HuH-7.5 (cell line): ENCODE measurements around the gene SLC30A3.

Experiments
- DNase-seq: peaks from one replicate; pipeline ENCODE4 v3.0.0; 2011; ENCODE audit warnings: low spot score

SLC30A3 gene

GRCh38 chr2:27258051-27258450 is 4.8 kb downstream of the SLC30A3 start:
- DNase-seq = no peak

GRCh38 chr2:27256855-27257454 is 5.9 kb downstream of the SLC30A3 start:
- no peak for DNase-seq

GRCh38 chr2:27255660-27256059 is 7.2 kb downstream of the SLC30A3 start:
- no peak for DNase-seq

GRCh38 chr2:27255187-27255586 is 7.7 kb downstream of the SLC30A3 start:
- no peak for DNase-seq

- no peak for DNase-seq
These were observed 11.1 kb downstream of the SLC30A3 start for GRCh38 chr2:27251766-27252165.

- DNase-seq = no peak
These were observed 12.0 kb downstream of the SLC30A3 start for GRCh38 chr2:27250652-27251379.

- DNase-seq = peak; percentile 87
These were observed 12.8 kb downstream of the SLC30A3 start for GRCh38 chr2:27249891-27250651.

GRCh38 chr2:27249159-27249890 is 13.5 kb downstream of the SLC30A3 start:
- DNase-seq = no peak

- no peak for DNase-seq
These were observed 15.0 kb downstream of the SLC30A3 start for GRCh38 chr2:27247893-27248292.

GRCh38 chr2:27245626-27246025 is 17.2 kb downstream of the SLC30A3 start:
- DNase-seq = no peak

- DNase-seq = no peak
These were observed 17.7 kb downstream of the SLC30A3 start for GRCh38 chr2:27245116-27245515.

GRCh38 chr2:27243391-27244130 is 19.3 kb downstream of the SLC30A3 start:
- no peak for DNase-seq

GRCh38 chr2:27242614-27242951 is 20.3 kb downstream of the SLC30A3 start:
- no peak for DNase-seq

GRCh38 chr2:27241761-27242613 is 20.9 kb downstream of the SLC30A3 start:
- DNase-seq = no peak

- DNase-seq = no peak
These were observed 22.4 kb downstream of the SLC30A3 start for GRCh38 chr2:27240406-27240805.

- no peak for DNase-seq
These were observed 23.9 kb downstream of the SLC30A3 start for GRCh38 chr2:27238976-27239375.

GRCh38 chr2:27237341-27237945 is 25.4 kb downstream of the SLC30A3 start:
- no peak for DNase-seq

GRCh38 chr2:27236626-27237025 is 26.2 kb downstream of the SLC30A3 start:
- no peak for DNase-seq

- no peak for DNase-seq
These were observed 26.7 kb downstream of the SLC30A3 start for GRCh38 chr2:27236136-27236535.

- DNase-seq = no peak
These were observed 29.5 kb downstream of the SLC30A3 start for GRCh38 chr2:27233341-27233740.
